Neural progenitor cell (in vitro differentiated cells): ENCODE data around the gene ASXL2. TPM values are rescaled to one million over a fixed set of nuclear protein-coding genes. Genes with fewer than 3 reads are reported as not detected.

Experiments used
- DNase-seq: peaks from one replicate; pipeline ENCODE4 v3.0.0-alpha.2; 2016; ENCODE audit warnings: low spot score
- H2AFZ ChIP-seq: fragments of 200-600 bp; sonication (generic); replicated peaks from 2 replicates; pipeline ENCODE4 v1.6.1; 2016; ENCODE audit warnings: antibody characterized with exemption
- H3F3A ChIP-seq: fragments of 200-600 bp; sonication (generic); 2 replicates; pipeline ENCODE4 v1.6.1; 2016; ENCODE audit warnings: antibody characterized with exemption, low read depth
- H3K27ac ChIP-seq: fragments of 200-600 bp; sonication (generic); 2 replicates; pipeline ENCODE4 v1.5.1; 2016; ENCODE audit warnings: mild to moderate bottlenecking
- H3K27me3 ChIP-seq: fragments of 200-600 bp; sonication (generic); 2 replicates; pipeline ENCODE4 v1.6.1; 2016; ENCODE audit warnings: mild to moderate bottlenecking, moderate library complexity
- H3K36me3 ChIP-seq: fragments of 200-600 bp; sonication (generic); 2 replicates; pipeline ENCODE4 v1.5.1; 2016
- H3K4me1 ChIP-seq: fragments of 200-600 bp; sonication (generic); 2 replicates; pipeline ENCODE4 v1.6.1; 2016; ENCODE audit warnings: mixed run types
- H3K4me2 ChIP-seq: fragments of 200-600 bp; sonication (generic); 2 replicates; pipeline ENCODE4 v1.6.1; 2016
- H3K4me3 ChIP-seq: fragments of 200-600 bp; sonication (generic); 2 replicates; pipeline ENCODE4 v1.5.1; 2016
- H3K79me2 ChIP-seq: fragments of 200-600 bp; sonication (generic); 2 replicates; pipeline ENCODE4 v1.6.1; 2016; ENCODE audit warnings: low read depth
- H3K9ac ChIP-seq: fragments of 200-600 bp; sonication (generic); 2 replicates; pipeline ENCODE4 v1.6.1; 2016
- H3K9me3 ChIP-seq: fragments of 200-600 bp; sonication (generic); 2 replicates; pipeline ENCODE4 v1.5.1; 2016; ENCODE audit warnings: low read depth
- H4K20me1 ChIP-seq: fragments of 200-600 bp; sonication (generic); 2 replicates; pipeline ENCODE4 v1.6.1; 2016; ENCODE audit warnings: low read depth
- H3K27ac Mint-ChIP-seq: 3 replicates; pipeline ENCODE4 v1.8.0; 2021; ENCODE audit warnings: mixed read lengths
- H3K27me3 Mint-ChIP-seq: 2 replicates; pipeline ENCODE4 v1.8.0; 2022; ENCODE audit warnings: low read depth, mild to moderate bottlenecking, inconsistent platforms, moderate library complexity, mixed read lengths; ENCODE audit not compliant: insufficient read depth
- H3K36me3 Mint-ChIP-seq: 3 replicates; pipeline ENCODE4 v1.8.0; 2021; ENCODE audit warnings: mixed read lengths
- H3K4me1 Mint-ChIP-seq: 3 replicates; pipeline ENCODE4 v1.8.0; 2021; ENCODE audit warnings: mixed read lengths
- H3K4me3 Mint-ChIP-seq: 3 replicates; pipeline ENCODE4 v1.8.0; 2021; ENCODE audit warnings: mild to moderate bottlenecking, moderate library complexity, mixed read lengths
- H3K9me3 Mint-ChIP-seq: 3 replicates; pipeline ENCODE4 v1.8.0; 2020; ENCODE audit warnings: mixed read lengths
- CTCF ChIP-seq: fragments of 200-600 bp; sonication (generic); IDR thresholded peaks from 2 replicates; pipeline ENCODE4 v1.5.1; 2017; ENCODE audit warnings: antibody characterized with exemption, mild to moderate bottlenecking
- EZH2 ChIP-seq: fragments of 200-600 bp; sonication (generic); IDR thresholded peaks from 2 replicates; pipeline ENCODE4 v1.6.1; 2017; ENCODE audit warnings: antibody characterized with exemption, mild to moderate bottlenecking, moderate library complexity
- EZH2phosphoT487 ChIP-seq: fragments of 200-600 bp; sonication (generic); IDR thresholded peaks from 2 replicates; pipeline ENCODE4 v1.6.1; 2017; ENCODE audit warnings: antibody characterized with exemption
- total RNA-seq: library from RNA; depleted of rRNA; stranded (reverse); fragments of >200 nt; gene quantifications from 2 replicates; pipeline ENCODE4 v1.2.3, GENCODE V29; 2015; ENCODE audit warnings: low replicate concordance

Gene ASXL2
- total RNA-seq, 1 donor from 2014 or later: 8.7 TPM

- Histone ChIP-seq H3F3A (peaks cover 16% of the 10 kb centered on the region), H3K9ac (no peak overlapping the region), H3K27me3 (no peaks in the 10 kb centered on the region), H3K36me3 (no peaks in the 10 kb centered on the region), H3K79me2 (no peaks in the 10 kb centered on the region), H3K4me2 (no peak overlapping the region), H3K27ac (no peak overlapping the region), H2AFZ (no peak overlapping the region), H3K9me3 (no peaks in the 10 kb centered on the region), H3K4me1 (peaks cover 35% of the 10 kb centered on the region), H3K4me3 (no peak overlapping the region), H4K20me1 (peaks cover 3% of the 10 kb centered on the region)
- Mint-ChIP-seq H3K36me3 (peaks cover 2% of the 10 kb centered on the region), H3K27ac (no peak overlapping the region), H3K9me3 (no peaks in the 10 kb centered on the region), H3K4me1 (peaks cover 19% of the 10 kb centered on the region), H3K4me3 (no peak overlapping the region), H3K27me3 (no peaks in the 10 kb centered on the region)
- TF ChIP-seq CTCF (no peak), EZH2 (no peak), EZH2phosphoT487 (no peak)
- no peak for DNase-seq
These were observed 142.5 kb downstream of the ASXL2 start for GRCh38 chr2:25735835-25736234.

GRCh38 chr2:25728559-25728958 is 149.7 kb downstream of the ASXL2 start:
- DNase-seq: no peak
- H3K9me3 Mint-ChIP-seq: no peaks in the 10 kb centered on the region

DNA sequence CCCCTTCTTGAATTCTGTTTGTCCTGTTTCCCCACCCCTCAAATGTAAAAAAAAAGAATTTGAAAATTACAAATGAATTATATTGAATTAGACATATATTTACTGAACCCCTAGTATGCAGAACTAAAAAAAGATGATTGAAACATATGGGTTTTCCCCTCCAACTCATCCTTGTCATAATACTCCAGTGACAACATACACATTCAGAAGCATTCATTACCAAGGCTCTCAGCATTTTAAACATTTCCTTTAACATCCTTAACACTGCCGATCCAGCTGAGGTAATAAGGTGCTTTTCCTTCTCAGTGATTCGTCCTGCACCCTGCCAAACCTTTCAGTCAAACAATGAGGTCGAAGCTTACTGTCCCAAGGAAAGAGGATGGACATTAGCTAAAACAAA is 151.8 kb downstream of the ASXL2 start:
- no peak overlapping the region for H3K4me3 Mint-ChIP-seq
- Histone ChIP-seq H3K9me3 (no peaks in the 10 kb centered on the region), H3K36me3 (no peaks in the 10 kb centered on the region), H3K4me3 (no peak overlapping the region), H3K27me3 (no peaks in the 10 kb centered on the region), H3F3A (peaks cover 10% of the 10 kb centered on the region), H4K20me1 (no peaks in the 10 kb centered on the region), H3K9ac (no peak overlapping the region), H3K79me2 (no peaks in the 10 kb centered on the region), H2AFZ (no peak overlapping the region), H3K4me2 (no peak overlapping the region), H3K27ac (no peak overlapping the region), H3K4me1 (peaks cover 10% of the 10 kb centered on the region)
- no peak for DNase-seq
- no peaks in the 10 kb centered on the region for H3K9me3 Mint-ChIP-seq
- no peak overlapping the region for H3K27ac Mint-ChIP-seq
- peaks cover 17% of the 10 kb centered on the region for H3K4me1 Mint-ChIP-seq
- H3K27me3 Mint-ChIP-seq: no peaks in the 10 kb centered on the region
- no peaks in the 10 kb centered on the region for H3K36me3 Mint-ChIP-seq
- no peak for TF ChIP-seq EZH2phosphoT487
- no peak for TF ChIP-seq CTCF
- TF ChIP-seq EZH2: no peak

More at GRCh38 chr2:25728559-25728958, 149.7 kb downstream of the ASXL2 start:
- no peak overlapping the region for H3K27ac Mint-ChIP-seq
- no peaks in the 10 kb centered on the region for H4K20me1 ChIP-seq
- no peak overlapping the region for H3K4me3 Mint-ChIP-seq
- no peaks in the 10 kb centered on the region for H3K36me3 Mint-ChIP-seq
- H3K27me3 Mint-ChIP-seq: no peaks in the 10 kb centered on the region
- H3K79me2 ChIP-seq: no peaks in the 10 kb centered on the region
- H3K4me1 Mint-ChIP-seq: peaks cover 4% of the 10 kb centered on the region
- H3K27ac ChIP-seq: no peak overlapping the region
- H3K27me3 ChIP-seq: no peaks in the 10 kb centered on the region
- H2AFZ ChIP-seq: no peak overlapping the region
- peaks cover 5% of the 10 kb centered on the region for H3K4me1 ChIP-seq
- H3F3A ChIP-seq: peaks cover 3% of the 10 kb centered on the region
- no peak for TF ChIP-seq EZH2phosphoT487
- TF ChIP-seq EZH2: no peak
- TF ChIP-seq CTCF: no peak
- H3K4me3 ChIP-seq: no peak overlapping the region
- no peak overlapping the region for H3K4me2 ChIP-seq
- no peak overlapping the region for H3K9ac ChIP-seq
- H3K9me3 ChIP-seq: no peaks in the 10 kb centered on the region
- no peaks in the 10 kb centered on the region for H3K36me3 ChIP-seq

- no peak for DNase-seq
- peaks cover 23% of the 10 kb centered on the region for H3K4me1 Mint-ChIP-seq
- Histone ChIP-seq H3K4me3 (no peak overlapping the region), H3K9ac (no peak overlapping the region), H4K20me1 (no peaks in the 10 kb centered on the region), H3K36me3 (no peaks in the 10 kb centered on the region), H3K9me3 (no peaks in the 10 kb centered on the region), H3K79me2 (no peaks in the 10 kb centered on the region), H3K27me3 (no peaks in the 10 kb centered on the region), H3K27ac (no peak overlapping the region), H3K4me1 (peaks cover 16% of the 10 kb centered on the region), H3F3A (peaks cover 16% of the 10 kb centered on the region), H2AFZ (no peak overlapping the region), H3K4me2 (no peak overlapping the region)
- no peaks in the 10 kb centered on the region for H3K9me3 Mint-ChIP-seq
- no peak overlapping the region for H3K27ac Mint-ChIP-seq
- H3K4me3 Mint-ChIP-seq: no peak overlapping the region
- no peaks in the 10 kb centered on the region for H3K36me3 Mint-ChIP-seq
- no peaks in the 10 kb centered on the region for H3K27me3 Mint-ChIP-seq
- TF ChIP-seq EZH2 (no peak), EZH2phosphoT487 (no peak), CTCF (no peak)
These were observed 152.4 kb downstream of the ASXL2 start for GRCh38 chr2:25725877-25726276.
